Adrenal gland (tissue), 5 donors: ENCODE measurements around the gene SRA1.

Source experiments
- CTCF ChIP-seq, 6 experiments: fragments of 450-650 bp in 4 of 6; fragments of 200-600 bp in 2 of 6; sonication (generic) in 1 of 6; IDR thresholded peaks; 1 replicate in 5 of 6; 2 replicates in 1 of 6; pipeline versions ENCODE4 v1.5.1 to v1.8.0; 2016 to 2021; ENCODE audit warnings: antibody characterized with exemption in 6 of 6, mild to moderate bottlenecking in 2 of 6, moderate library complexity in 1 of 6
- POLR2A ChIP-seq, 2 donors: fragments of 450-650 bp; IDR thresholded peaks; one replicate each; pipeline ENCODE4 v1.6.1; 2017; ENCODE audit warnings: antibody characterized with exemption in 2 of 2, mild to moderate bottlenecking in 2 of 2, moderate library complexity in 1 of 2
- donor health status: DM: no; HTN: no; CAD: no.

DNA sequence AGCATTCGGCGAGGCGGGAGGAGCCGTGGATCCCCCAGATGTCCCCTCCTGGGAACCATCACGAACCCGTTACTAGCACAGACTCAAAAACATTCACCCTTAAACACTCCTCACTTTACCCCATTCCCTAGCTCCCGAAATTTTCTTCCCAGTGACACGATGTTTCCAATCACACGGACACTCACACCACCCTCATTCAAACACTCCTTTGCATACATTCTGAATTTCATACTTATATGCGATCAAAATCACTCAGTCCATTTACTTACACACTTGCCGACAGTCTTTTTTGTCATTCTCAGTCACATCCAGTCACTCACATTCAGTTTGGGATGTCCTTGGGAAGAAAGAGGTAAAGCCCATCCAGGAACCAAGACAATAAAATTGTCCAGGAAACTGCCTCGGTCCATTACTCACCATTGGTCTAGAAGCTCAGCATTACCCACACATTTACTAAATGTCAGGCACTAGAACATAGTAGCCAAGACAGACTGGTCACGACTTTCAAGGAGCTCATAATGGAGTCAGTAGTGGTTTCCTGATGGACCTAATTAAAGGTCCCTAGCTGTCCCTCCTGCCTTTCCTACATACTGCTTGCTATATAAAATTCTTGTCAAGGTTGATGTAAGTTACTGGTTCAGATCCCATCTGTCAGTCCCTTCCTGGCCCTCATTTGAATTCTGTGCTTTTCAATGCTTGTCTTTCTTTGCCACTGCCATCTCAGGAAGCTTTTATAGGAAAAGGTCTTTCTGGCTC lies 7.9 kb upstream of the SRA1 start:
- TF ChIP-seq CTCF (IDR thresholded peaks at IDR 0.05) (no peak), POLR2A (IDR thresholded peaks at IDR 0.05) (no peak)
